HepG2 (cell line): ENCODE results near the gene ZDHHC14. TPM values are rescaled to one million over a fixed set of nuclear protein-coding genes. Genes with fewer than 3 reads are reported as not detected.

Experiments used
- HMGA1 ChIP-seq: sonication (generic); formaldehyde crosslinking; conservative IDR thresholded peaks from 2 replicates; pipeline ENCODE4 v1.4.0; 2020; ENCODE audit warnings: missing genetic modification reagents
- NONO ChIP-seq, 2 experiments: fragments of 450-650 bp in 1 of 2; sonication (generic) in 1 of 2; formaldehyde crosslinking in 1 of 2; IDR thresholded peaks in 1 of 2; conservative IDR thresholded peaks in 1 of 2; 2 replicates each; pipeline versions ENCODE4 v1.6.1 to v1.8.0; 2017 to 2022; ENCODE audit warnings: mild to moderate bottlenecking in 1 of 2, missing genetic modification reagents in 1 of 2, moderate library complexity in 1 of 2
- RAD21 ChIP-seq: fragments of 450-650 bp; formaldehyde crosslinking; IDR thresholded peaks from 2 replicates; pipeline ENCODE4 v1.5.0; 2020; ENCODE audit warnings: mild to moderate bottlenecking
- RARG ChIP-seq: sonication (generic); formaldehyde crosslinking; IDR thresholded peaks from 2 replicates; pipeline ENCODE4 v1.4.0; 2020; ENCODE audit warnings: low read depth, mild to moderate bottlenecking, missing genetic modification reagents
- REL ChIP-seq: sonication (generic); formaldehyde crosslinking; conservative IDR thresholded peaks from 2 replicates; pipeline ENCODE4 v1.8.0; 2022; ENCODE audit warnings: mild to moderate bottlenecking, missing genetic modification reagents, moderate library complexity
- ZKSCAN1 ChIP-seq: fragments of 150-350 bp; IDR thresholded peaks from 2 replicates; pipeline ENCODE4 v1.6.1; 2014; ENCODE audit warnings: low read length
- ZMAT3 ChIP-seq: sonication (generic); formaldehyde crosslinking; conservative IDR thresholded peaks from 2 replicates; pipeline ENCODE4 v1.7.0; 2021; ENCODE audit warnings: missing genetic modification reagents
- ZNF383 ChIP-seq: sonication (generic); formaldehyde crosslinking; IDR thresholded peaks from 2 replicates; pipeline ENCODE4 v1.4.0; 2020; ENCODE audit warnings: missing genetic modification reagents, mild to moderate bottlenecking, borderline replicate concordance
- polyA plus RNA-seq, 8 experiments: library from polyadenylated mRNA; depleted of rRNA in 3 of 8; stranded (reverse) in 7 of 8; unstranded in 1 of 8; fragments of >200 nt; fragmentation: Illumina TruSeq in 4 of 8; extraction: Trizol in 4 of 8; gene quantifications; 2 replicates each; pipeline versions ENCODE4 v1.2.1 to v1.2.3, GENCODE V29; 2011 to 2016; ENCODE audit warnings: low read depth in 4 of 8, missing spikeins in 1 of 8, mixed read lengths in 1 of 8; ENCODE audit not compliant: insufficient read depth in 1 of 8
- total RNA-seq, 5 experiments: library from RNA; depleted of rRNA; stranded (reverse); fragments of >200 nt; fragmentation: Illumina TruSeq; extraction: Trizol; gene quantifications; 2 replicates each; pipeline ENCODE4 v1.2.3, GENCODE V29; 2016; ENCODE audit warnings: low read depth in 1 of 5
- TF ChIP-seq, protein P1 (sequence below): sonication (generic); formaldehyde crosslinking; IDR thresholded peaks from 2 replicates; pipeline ENCODE4 v1.4.0; 2020; ENCODE audit warnings: missing genetic modification reagents
- TF ChIP-seq, protein P2 (sequence below): sonication (generic); formaldehyde crosslinking; IDR thresholded peaks from 2 replicates; pipeline ENCODE4 v1.4.0; 2020; ENCODE audit warnings: mild to moderate bottlenecking, missing genetic modification reagents
- TF ChIP-seq, protein P3 (sequence below): sonication (generic); formaldehyde crosslinking; IDR thresholded peaks from 2 replicates; pipeline ENCODE4 v1.8.1; 2023; ENCODE audit warnings: missing genetic modification reagents, inconsistent platforms, borderline replicate concordance
- TF ChIP-seq, protein P4 (sequence below): sonication (generic); formaldehyde crosslinking; IDR thresholded peaks from 2 replicates; pipeline ENCODE4 v1.9.0; 2021; ENCODE audit warnings: missing genetic modification reagents, borderline replicate concordance

The ZDHHC14 gene
- total and polyA plus RNA-seq, 2 of the 13 experiments (the other 11 are each of a cell fraction or from before 2014, with no cell fraction given) = 3.7 to 9.5 TPM

DNA sequence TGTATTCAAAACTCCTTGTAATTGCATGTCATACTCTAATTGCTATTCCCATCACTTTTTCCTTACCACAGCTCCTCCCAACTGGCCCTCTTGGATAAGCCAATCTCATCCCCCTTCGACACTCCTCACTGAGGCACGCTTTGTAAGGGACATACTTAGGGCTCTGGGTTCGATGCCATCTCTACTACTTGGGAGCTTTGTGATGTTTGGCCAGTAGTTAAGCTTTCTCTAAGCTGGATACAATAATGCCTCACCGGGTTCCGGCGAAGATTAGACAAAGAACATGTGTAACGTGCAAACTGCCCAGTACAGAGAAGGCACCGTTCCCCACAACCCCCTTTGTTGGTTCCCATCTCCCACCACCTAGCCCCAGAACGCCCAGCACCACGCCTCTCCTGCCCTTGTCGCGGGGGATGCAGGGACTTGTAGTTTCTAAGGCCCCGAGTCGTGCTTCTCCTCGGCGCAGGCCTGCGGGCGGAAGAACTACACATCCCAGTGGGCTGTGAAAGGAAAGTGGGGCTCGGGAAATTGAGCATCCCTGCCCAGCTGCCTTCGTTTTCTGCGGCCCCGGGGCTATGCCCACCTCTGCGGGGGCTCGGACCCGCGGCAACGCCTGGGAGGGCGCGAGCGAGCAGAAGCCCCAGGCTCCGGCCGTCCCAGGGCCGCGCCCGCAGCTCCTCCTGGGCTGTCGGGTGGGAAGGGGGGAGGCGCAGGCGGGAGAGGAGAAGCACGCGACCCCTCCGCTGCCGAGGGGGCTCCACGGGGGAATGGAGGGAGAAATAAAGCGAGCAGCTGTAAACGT is 1.1 kb upstream of the ZDHHC14 start (continued):
- no peak for TF ChIP-seq NONO (IDR thresholded peaks at IDR 0.05)
- peak; percentile 65 for TF ChIP-seq NONO (CRISPR knock-in tag; conservative IDR thresholded peaks at IDR 0.05)
- TF ChIP-seq REL (CRISPR knock-in tag) = no peak
- TF ChIP-seq ZMAT3 (CRISPR knock-in tag) = 0 out of 2 replicates have a peak, but pooled peaks have one; percentile 17
- no peak for TF ChIP-seq HMGA1 (CRISPR knock-in tag)
- TF ChIP-seq RARG (CRISPR knock-in tag) = no peak
- TF ChIP-seq ZNF383 = peak; percentile 59; the same call in 1 of the 2 replicates
- TF ChIP-seq RAD21 (CRISPR knock-in tag) = no peak
- TF ChIP-seq, protein P1, sequence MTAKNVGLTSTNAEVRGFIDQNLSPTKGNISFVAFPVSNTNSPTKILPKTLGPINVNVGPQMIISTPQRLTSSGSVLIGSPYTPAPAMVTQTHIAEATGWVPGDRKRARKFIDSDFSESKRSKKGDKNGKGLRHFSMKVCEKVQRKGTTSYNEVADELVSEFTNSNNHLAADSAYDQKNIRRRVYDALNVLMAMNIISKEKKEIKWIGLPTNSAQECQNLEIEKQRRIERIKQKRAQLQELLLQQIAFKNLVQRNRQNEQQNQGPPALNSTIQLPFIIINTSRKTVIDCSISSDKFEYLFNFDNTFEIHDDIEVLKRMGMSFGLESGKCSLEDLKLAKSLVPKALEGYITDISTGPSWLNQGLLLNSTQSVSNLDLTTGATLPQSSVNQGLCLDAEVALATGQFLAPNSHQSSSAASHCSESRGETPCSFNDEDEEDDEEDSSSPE (CRISPR knock-in tag) = no peak; the same call in none of the 2 replicates
- TF ChIP-seq, protein P2, sequence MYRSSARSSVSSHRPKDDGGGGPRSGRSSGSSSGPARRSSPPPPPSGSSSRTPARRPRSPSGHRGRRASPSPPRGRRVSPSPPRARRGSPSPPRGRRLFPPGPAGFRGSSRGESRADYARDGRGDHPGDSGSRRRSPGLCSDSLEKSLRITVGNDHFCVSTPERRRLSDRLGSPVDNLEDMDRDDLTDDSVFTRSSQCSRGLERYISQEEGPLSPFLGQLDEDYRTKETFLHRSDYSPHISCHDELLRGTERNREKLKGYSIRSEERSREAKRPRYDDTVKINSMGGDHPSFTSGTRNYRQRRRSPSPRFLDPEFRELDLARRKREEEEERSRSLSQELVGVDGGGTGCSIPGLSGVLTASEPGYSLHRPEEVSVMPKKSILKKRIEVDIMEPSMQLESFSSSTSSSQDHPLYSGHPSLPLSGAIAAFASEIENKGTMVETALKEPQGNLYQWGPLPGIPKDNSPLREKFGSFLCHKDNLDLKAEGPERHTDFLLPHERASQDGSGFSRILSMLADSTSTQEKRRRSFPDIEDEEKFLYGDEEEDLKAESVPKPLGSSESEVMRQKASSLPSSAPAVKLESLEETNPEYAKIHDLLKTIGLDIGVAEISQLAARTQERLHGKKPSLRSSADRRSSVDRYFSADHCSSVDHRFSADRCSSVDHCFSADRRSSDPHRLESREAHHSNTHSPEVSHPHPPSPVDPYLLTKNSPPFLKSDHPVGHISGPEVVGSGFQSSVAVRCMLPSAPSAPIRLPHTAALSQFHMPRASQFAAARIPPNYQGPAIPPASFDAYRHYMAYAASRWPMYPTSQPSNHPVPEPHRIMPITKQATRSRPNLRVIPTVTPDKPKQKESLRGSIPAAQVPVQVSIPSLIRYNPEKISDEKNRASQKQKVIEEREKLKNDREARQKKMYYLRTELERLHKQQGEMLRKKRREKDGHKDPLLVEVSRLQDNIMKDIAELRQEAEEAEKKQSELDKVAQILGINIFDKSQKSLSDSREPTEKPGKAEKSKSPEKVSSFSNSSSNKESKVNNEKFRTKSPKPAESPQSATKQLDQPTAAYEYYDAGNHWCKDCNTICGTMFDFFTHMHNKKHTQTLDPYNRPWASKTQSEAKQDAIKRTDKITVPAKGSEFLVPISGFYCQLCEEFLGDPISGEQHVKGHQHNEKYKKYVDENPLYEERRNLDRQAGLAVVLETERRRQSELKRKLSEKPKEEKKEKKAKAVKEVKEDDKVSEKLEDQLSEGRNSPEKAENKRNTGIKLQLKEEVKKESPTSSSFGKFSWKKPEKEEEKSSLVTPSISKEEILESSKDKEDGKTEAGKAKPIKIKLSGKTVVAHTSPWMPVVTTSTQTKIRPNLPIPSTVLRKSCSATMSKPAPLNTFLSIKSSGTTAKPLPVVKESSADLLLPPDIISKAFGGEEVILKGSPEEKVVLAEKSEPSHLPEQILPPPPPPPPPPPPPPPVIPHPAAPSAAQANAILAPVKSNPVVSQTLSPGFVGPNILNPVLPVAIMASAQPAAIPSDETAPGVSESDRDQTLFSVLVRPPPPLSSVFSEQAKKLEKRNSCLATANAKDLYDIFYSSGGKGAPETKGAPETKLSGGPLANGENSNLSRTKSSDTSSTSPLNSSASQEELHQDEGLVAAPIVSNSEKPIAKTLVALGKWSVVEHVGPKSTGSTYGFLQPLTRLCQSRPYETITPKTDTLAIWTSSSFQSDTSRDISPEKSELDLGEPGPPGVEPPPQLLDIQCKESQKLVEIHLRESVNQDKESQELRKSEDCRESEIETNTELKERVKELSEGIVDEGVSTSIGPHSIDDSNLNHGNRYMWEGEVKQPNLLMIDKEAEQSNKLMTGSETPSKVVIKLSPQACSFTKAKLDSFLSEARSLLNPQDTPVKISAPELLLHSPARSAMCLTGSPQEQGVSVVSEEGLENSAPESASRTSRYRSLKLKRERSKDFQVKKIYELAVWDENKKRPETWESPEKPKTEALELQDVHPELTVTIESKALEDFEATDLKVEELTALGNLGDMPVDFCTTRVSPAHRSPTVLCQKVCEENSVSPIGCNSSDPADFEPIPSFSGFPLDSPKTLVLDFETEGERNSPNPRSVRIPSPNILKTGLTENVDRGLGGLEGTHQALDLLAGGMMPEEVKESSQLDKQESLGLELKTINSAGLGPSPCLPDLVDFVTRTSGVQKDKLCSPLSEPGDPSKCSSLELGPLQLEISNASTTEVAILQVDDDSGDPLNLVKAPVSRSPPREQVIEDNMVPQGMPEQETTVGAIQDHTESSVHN = 0 out of 2 replicates have a peak, but pooled peaks have one; percentile 58
- TF ChIP-seq, protein P3, sequence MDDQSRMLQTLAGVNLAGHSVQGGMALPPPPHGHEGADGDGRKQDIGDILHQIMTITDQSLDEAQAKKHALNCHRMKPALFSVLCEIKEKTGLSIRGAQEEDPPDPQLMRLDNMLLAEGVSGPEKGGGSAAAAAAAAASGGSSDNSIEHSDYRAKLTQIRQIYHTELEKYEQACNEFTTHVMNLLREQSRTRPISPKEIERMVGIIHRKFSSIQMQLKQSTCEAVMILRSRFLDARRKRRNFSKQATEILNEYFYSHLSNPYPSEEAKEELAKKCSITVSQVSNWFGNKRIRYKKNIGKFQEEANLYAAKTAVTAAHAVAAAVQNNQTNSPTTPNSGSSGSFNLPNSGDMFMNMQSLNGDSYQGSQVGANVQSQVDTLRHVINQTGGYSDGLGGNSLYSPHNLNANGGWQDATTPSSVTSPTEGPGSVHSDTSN (CRISPR knock-in tag) = no peak
- no peak for TF ChIP-seq ZKSCAN1
- TF ChIP-seq, protein P4, sequence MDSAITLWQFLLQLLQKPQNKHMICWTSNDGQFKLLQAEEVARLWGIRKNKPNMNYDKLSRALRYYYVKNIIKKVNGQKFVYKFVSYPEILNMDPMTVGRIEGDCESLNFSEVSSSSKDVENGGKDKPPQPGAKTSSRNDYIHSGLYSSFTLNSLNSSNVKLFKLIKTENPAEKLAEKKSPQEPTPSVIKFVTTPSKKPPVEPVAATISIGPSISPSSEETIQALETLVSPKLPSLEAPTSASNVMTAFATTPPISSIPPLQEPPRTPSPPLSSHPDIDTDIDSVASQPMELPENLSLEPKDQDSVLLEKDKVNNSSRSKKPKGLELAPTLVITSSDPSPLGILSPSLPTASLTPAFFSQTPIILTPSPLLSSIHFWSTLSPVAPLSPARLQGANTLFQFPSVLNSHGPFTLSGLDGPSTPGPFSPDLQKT (CRISPR knock-in tag) = no peak
